BJ (cell line): Measurements from ENCODE around the gene HOXC11. TPM values are rescaled to one million over a fixed set of nuclear protein-coding genes. Genes with fewer than 3 reads are reported as not detected.
A peak's percentile ranks its signal among the peaks of the same experiment; 100 is the strongest.

Experiments used
- CTCF ChIA-PET: fragments of 350-600 bp; formaldehyde crosslinking; extraction: SDS; loops from one replicate; lab custom pipeline; 2021; ENCODE audit warnings: antibody characterized with exemption, inconsistent platforms; lab: Yijun Ruan, JAX
- POLR2A ChIA-PET: fragments of 300-600 bp; sonication (Branson Sonifier 250); formaldehyde crosslinking; extraction: SDS; loops from one replicate; lab custom pipeline; 2021; ENCODE audit warnings: antibody characterized with exemption; lab: Charles Lee
- DNase-seq: peaks from one replicate; pipeline ENCODE4 v3.0.0-alpha.2; 2011; ENCODE audit warnings: low read depth
- H3K27me3 ChIP-seq: 2 replicates; pipeline ENCODE4 v1.6.0; 2011; ENCODE audit warnings: low read length; ENCODE audit not compliant: control insufficient read depth, insufficient read depth
- H3K36me3 ChIP-seq: 2 replicates; pipeline ENCODE4 v1.5.1; 2011; ENCODE audit warnings: low read length; ENCODE audit not compliant: control insufficient read depth, insufficient read depth
- H3K4me3 ChIP-seq: 2 replicates; pipeline ENCODE4 v1.5.1; 2011; ENCODE audit warnings: low read depth, mild to moderate bottlenecking, control low read depth, low read length
- CTCF ChIP-seq: IDR thresholded peaks from 2 replicates; pipeline ENCODE4 v1.5.1; 2011; ENCODE audit warnings: low read depth, mild to moderate bottlenecking, control low read depth, inconsistent platforms, low read length, moderate library complexity; ENCODE audit not compliant: insufficient read depth
- polyA plus RNA-seq: library from polyadenylated mRNA; depleted of rRNA; stranded (reverse); fragments of >200 nt; gene quantifications from 2 replicates; pipeline ENCODE4 v1.2.3, GENCODE V29; 2011

HOXC11 gene
- polyA plus RNA-seq, 1 experiment = 4.9 TPM

DNA sequence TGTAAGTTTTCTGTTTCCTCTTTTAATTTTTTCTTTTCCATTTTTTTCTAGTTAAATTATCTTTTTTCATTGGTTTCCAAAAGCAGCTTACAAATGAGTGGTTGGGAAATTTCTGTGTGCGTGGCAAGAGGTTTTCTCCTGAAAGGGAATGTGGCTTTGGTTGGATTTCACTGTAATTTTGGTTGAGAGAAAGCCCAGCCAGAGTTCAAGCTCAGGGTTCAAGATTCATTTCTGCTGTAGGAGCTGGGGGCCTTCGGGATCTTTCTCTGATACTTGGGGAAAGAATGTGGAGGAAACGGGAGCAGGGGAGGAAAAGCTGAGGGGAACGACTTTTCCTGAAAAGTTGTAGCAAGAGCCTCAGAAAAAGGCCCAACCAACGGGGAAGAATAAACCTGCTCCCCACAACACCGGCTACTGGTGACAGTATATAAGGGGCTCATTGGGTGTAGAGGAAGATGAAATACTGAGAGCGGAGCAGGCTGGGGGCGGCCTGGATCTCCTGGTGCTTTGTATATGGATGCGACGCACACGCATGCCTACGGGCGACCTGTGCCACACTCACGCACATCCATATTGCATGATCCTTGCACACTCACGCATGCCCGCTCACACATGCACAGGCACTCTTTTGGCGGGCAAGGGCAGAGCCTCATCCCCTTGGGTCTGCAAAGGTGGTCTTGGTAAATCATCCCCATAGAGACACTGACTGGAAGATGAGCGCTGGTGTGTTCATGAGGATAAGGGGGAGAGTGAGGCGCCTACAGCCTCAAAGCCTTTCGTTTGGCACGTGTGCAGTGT lies 14.0 kb downstream of the HOXC11 start:
- peaks cover 5% of the 10 kb centered on the region; the same call in 1 of the 2 replicates for H3K27me3 ChIP-seq
- no peak for TF ChIP-seq CTCF
- ChIA-PET CTCF (interaction anchor here (0.9 to 5.8 kb wide), 12 partner anchors 13 to 240 kb away, joined by 3 to 90 read pairs (median 11); partner anchors contain the start of genes HOXC5, HOXC8 and HOXC9), POLR2A (no interaction called here)
- no peak for DNase-seq
- no peaks in the 10 kb centered on the region; the same call in 1 of the 2 replicates for H3K36me3 ChIP-seq
- H3K4me3 ChIP-seq = peak overlapping the region; percentile 60

DNA sequence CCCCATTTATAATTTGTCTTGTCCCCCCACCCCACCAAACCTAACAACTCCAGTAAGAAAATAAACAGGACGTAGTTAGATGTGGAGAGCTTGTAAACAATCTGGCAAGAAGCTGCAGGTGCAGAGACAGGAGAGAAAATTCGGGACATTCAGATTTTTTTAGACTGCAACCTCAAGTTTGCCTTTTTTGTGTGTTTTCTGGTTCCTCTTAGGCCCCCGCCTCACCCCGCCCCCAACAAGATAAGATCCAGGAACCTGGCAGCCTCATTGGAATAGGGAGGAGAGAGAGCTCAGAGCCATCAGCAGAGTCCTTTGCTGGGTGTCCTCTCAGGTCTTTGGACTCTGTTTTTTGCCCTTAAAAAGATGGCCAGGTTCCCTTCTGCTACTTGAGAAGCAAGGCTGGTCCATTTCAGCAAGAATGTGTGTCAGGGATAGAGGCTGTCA lies 14.9 kb downstream of the HOXC11 start:
- no peak for TF ChIP-seq CTCF
- ChIA-PET CTCF (interaction anchor here (1.0 to 5.8 kb wide), 13 partner anchors 12 to 241 kb away, joined by 3 to 90 read pairs (median 8); partner anchors contain the start of genes HOXC8 and HOXC9), POLR2A (interaction anchor here (0.6 kb wide), 1 partner anchor 21 kb away, joined by 5 read pairs; the partner anchor contains the start of gene HOXC8)
- Histone ChIP-seq H3K27me3 (peaks cover 6% of the 10 kb centered on the region; the same call in 1 of the 2 replicates), H3K36me3 (no peaks in the 10 kb centered on the region; the same call in 1 of the 2 replicates), H3K4me3 (no peak overlapping the region)
- DNase-seq = no peak

- H3K27me3 ChIP-seq = peaks cover 9% of the 10 kb centered on the region
- POLR2A ChIA-PET = interaction anchor here (0.6 kb wide), 1 partner anchor 20 kb away, joined by 5 read pairs; the partner anchor contains the start of gene HOXC8
These were observed 15.8 kb downstream of the HOXC11 start for GRCh38 chr12:53988541-53989226.

DNA sequence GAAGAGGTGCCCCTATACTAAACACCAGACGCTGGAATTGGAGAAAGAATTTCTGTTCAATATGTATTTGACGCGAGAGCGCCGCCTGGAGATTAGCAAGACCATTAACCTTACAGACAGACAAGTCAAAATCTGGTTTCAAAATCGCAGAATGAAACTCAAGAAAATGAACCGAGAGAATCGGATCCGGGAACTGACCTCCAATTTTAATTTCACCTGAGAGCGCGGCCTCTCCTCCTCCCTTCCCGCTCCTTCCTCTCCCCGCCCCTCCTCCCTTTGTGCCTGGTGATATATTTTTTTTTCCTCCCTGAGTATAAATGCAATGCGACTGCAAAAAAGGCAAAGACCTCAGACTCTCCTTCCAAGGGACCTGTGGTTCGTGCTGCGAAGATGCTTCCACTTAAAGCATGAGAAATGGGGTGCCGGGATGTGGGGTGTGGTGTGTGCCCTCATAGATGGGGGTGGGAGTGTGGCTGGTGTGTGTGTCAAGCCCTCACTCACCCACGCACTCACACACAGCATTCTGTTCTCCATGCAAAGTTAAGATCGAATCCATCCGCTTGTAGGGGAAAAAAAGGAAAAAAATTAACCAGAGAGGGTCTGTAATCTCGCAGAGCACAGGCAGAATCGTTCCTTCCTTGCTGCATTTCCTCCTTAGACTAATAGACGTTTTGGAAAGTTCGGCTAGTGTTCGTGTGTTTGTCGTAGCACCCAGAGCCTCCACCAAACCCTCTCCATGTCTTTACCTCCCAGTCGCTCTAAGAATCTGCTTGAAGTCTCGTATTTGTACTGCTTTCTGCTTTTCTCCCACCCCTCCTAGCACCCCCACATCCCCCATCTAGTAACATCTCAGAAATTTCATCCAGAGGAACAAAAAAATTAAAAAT lies 16.5 kb downstream of the HOXC11 start:
- ChIA-PET POLR2A (no interaction called here), CTCF (interaction anchor here (0.7 to 5.8 kb wide), 13 partner anchors 9 to 276 kb away, joined by 3 to 90 read pairs (median 7); partner anchors contain the start of genes HOXC8 and HOXC9)
- Histone ChIP-seq H3K27me3 (peaks cover 9% of the 10 kb centered on the region), H3K4me3 (no peak overlapping the region), H3K36me3 (no peaks in the 10 kb centered on the region; the same call in 1 of the 2 replicates)
- no peak for DNase-seq
- TF ChIP-seq CTCF = peak; percentile 54

More at GRCh38 chr12:53988541-53989226, 15.8 kb downstream of the HOXC11 start:
- Histone ChIP-seq H3K36me3 (no peaks in the 10 kb centered on the region; the same call in 1 of the 2 replicates), H3K4me3 (no peak overlapping the region)
- CTCF ChIA-PET = interaction anchor here (0.7 to 5.8 kb wide), 14 partner anchors 8 to 275 kb away, joined by 3 to 90 read pairs (median 4); partner anchors contain the start of genes HOXC8 and HOXC9
- no peak for DNase-seq
- TF ChIP-seq CTCF = no peak
